ENCODE measurements around the gene IMPDH2.

The IMPDH2 gene

DNA sequence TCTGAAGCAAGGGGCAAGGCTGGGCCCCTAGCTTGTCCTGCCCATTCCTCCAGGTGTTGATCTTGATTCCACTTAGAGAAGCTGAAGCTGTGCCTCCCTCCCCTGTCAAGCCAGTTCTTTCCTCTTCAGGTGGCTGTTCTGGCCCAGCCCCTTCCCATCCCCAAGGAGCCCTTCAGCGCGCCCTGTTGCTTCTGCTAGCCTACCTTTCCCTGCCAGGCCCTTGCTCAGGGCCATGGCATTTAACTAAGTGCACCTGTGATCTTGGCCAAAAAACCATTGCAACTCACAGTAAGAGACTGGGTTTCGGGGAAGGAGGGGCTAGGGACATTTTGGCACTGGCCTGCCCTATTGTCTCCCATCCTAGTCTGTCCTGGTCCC, 23.9 kb downstream of the IMPDH2 start:
- no peak for DNase-seq

DNA sequence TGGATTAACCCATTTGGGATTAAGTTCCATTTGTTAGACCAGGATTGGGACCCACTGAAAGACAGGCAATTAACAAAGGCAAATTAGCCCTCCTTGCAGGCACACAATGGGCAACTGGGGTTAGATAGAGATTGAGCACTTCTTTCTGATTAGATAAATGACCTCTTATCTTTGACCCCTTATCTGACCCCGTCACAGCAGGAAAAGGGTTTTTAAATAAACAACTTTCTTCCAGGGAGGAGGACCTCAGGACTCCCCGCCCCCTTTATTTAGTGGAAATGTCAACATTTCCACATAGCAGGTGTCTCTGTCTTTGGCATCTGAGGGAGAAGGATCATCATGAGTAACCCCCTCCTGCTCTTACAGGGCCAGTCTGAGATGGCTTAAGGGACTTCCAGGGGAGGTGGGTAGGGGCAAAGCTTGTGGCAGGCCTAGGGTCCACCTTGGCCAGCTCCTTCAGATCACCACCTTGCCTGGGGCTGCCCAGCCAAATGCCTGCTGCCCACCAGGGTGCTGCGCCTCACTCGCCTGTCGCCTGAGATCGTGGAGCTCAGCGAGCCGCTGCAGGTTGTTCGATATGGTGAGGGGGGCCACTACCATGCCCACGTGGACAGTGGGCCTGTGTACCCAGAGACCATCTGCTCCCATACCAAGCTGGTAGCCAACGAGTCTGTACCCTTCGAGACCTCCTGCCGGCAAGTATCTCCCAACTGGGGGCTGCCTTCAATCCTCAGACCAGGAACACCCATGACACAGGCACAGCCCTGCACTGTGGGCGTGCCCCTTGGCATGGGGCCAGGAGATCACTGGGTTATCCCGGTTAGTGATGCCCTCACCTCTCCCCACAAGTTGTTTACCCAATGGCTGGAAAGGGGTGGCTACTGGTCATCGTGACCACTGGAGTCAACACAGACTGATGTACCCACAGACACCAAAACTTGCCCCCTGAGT, 24.6 kb downstream of the IMPDH2 start:
- no peak for DNase-seq

DNA sequence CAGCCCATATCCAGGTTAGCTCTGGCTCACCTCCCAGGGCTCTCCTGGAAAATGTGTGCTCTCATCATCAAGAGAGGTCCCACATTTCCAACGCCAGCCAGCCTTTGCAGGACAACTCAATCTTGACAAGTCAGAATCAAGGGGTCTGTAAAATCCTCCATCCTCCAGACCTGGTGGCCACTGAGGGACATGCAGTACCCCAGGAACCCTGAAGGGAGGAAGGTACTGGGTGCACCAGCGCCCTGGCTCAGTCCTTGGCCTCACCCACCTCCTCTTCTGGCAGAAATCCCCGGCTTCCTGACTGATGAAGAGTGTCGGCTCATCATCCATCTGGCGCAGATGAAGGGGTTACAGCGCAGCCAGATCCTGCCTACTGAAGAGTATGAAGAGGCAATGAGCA, 28.0 kb downstream of the IMPDH2 start:
- no peak for DNase-seq

DNA sequence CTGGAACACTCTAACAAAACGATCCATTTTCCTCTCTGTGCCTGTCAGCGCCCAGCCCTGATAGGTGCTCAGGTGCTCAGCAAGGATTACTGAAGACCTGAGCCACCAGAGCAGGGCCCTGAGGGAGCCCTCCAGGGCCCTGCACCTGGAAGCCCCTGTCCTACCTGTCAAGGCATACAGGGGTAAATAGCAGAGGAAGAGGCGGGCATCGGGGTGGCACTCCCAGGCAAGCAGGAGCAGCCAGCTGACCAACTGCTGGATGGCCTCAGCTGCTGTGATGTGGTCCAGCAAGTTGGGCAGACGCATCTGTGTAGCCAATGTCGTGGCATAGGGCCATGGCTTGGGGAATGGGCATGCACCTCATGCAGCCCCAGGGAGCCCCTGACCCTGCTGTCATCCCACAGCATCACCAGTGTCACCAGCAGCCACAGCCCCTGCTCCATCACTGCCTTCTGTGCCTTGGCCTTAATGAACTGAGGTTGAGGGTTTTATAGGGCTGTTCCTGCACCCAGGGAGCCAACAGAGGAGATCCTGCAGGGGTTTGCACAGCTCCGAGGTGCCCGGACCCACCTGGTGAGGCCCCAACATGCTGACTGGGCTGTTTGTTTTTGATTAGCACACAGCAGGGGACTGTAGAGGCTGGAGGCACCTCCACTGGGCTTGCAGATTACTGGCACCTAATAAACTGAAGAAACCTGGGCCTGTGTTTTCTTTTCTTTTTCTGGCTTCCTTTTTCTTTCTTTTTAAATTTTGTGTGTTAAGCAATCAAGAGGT, 29.9 kb downstream of the IMPDH2 start:
- no peak for DNase-seq

DNA sequence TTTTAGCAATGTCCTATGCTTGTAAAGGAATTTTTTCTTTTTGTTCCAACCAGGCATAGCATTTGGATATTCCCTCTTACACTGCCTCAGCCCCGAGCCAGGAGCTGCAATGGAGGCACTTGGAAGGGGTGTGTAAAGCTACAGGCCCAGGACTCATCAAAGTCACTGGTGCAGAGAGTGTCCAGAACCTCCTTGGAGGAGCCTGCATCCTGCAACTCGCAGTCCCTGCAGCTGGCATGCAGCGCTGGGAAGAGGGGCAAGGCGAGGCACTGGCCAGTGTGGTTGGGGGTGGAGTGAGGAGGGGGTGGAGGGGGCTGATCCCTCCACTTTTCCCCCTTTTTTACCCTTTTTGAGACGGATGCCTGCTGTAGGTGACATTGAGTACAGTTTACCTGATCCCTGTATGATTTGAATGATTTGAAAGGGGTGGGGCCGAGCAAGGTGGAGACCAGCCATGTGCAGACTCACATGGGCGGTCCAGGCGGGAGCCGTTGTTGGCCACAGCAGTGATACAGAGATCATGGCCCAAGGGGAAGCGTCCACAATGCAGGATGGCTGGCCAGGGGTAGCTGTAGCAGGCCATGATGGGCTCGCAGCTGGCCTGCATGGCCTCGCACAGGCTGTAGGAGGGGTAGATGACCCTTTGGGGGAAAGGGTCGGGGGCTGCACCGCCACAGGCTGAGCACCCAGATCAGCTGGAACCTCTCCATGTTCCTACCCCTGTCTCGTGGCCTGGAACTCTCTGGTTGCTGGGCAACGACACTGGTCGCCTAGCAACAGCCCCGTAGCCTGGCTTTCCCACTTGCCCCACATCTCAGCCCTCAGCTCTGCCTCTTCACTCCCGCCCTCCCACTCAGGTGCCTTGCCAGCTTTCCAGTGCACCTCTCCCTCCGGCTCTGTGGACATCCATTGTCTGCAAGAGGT, 31.2 kb downstream of the IMPDH2 start:
- DNase-seq = no peak

DNA sequence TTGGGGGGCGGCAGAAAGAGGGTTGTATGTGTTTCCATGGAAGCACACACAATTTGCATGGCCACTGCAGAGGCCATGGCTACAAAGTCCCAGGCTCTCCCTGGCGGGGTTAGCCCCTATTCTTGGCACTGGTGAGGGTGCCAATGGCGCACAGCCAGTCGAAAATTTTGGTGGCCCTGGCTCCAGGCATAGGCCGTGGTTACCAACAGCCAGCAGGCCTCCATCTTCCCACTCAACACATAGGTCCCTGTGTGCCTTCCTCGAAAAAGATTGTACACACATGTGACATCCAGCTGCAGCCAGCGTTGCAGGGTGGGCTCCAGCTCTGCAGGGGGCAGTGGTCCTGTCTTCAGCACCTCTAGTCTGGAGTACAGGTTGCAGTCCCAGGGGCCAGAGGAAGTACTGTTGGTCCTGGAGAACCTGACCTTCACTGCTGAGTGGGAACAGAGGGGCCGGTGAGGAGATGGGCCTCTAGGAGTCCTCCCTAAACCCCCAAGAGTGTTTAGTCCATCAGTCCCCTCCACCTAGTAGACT, 32.0 kb downstream of the IMPDH2 start:
- DNase-seq = no peak

DNA sequence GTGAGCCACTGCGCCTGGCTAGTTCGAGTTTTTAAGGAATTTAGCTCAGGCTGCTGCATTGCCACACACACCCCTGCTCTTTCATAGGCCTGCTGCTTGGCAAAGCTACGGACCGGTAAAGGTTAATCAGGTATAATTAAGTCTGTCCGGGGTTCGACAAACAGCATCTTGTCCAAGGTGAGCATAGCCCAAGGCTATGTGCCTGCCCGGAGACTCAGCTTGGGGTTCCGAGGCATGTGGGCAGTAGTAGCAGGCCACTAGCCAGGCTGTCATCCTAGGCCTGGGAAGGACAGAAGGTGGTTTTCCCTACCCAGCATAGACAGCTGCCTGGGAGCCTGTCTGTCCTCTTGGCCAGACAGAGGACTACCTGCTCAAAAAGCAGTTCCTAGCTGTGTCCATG, 32.6 kb downstream of the IMPDH2 start:
- no peak for DNase-seq

DNA sequence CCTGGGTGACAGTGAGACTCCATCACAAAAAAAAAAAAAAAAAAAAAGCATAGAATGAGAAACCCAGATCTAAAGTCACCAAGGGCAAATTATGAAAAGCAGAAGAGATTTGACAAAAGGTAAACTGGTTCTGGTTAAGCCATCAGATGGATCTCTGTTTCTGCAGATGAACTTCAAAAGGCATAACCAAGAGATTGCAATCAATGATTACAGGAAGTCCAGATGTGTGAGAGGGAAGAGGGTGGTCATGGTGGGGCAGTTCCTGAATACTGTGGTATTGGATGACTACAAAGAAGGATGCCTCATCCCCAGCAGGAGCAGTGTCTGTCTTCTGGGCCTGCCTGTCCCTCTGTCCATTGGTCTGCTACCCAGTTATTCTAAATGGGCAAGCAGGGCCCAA, 35.4 kb downstream of the IMPDH2 start:
- DNase-seq = no peak

GRCh38 chr3:48991851-48992545, 37.2 kb downstream of the IMPDH2 start:
- DNase-seq = no peak

DNA sequence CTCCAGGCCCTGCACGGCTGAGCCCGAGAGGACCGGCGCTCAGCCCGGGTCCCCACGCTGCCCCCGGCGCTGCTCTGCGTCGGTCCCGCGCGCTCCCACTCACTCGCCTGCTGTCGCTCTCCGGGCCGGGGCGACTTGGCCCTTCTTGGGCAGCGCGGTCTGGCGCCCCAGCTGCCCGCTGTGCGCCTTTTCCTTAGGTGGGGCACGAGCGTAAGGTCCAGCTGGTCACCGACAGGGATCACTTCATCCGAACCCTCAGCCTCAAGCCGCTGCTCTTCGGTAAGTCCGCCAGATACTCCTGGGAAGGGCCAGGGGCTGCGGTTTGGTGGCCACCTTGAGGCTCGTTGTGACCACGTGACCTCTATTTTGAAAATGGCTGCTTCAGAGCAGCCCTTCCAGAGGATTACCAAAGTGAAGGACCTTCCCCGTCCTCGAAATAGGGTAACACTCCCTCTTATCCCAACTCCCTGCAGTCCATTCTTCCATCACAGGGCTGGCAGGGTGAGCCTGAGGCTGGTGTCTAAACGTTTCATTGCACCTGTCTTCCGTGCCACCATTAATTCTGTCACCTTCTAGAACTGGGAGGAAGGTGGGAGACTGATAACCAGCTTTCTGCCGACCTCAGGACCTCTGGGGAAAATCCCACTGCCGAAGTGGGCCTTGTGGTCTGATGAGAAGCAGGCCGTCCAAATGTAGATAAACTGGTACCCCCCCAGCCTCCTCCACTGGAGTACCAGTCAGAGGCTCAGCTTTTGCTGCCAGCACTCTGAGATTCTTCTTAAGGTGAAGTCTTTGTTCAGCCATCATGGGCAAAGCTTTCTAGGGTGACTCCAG, 38.3 kb downstream of the IMPDH2 start:
- no peak for DNase-seq

- DNase-seq = peak; percentile 95
Observed at GRCh38 chr3:48989796-48990635, 39.2 kb downstream of the IMPDH2 start, which contains the start of gene P4HTM. Gene P4HTM (plus strand): TSS chr3:48990241. CDS start chr3:48990257, 16 bp downstream.

GRCh38 chr3:48989126-48989795, 39.9 kb downstream of the IMPDH2 start:
- DNase-seq = no peak

GRCh38 chr3:48985831-48986376, 43.3 kb downstream of the IMPDH2 start:
- DNase-seq = no peak

- DNase-seq = no peak
Observed at GRCh38 chr3:48984663-48985062, 44.5 kb downstream of the IMPDH2 start.

GRCh38 chr3:48983096-48983495, 46.1 kb downstream of the IMPDH2 start:
- DNase-seq = no peak

GRCh38 chr3:48982686-48983085, 46.5 kb downstream of the IMPDH2 start:
- no peak for DNase-seq

GRCh38 chr3:48982016-48982415, 47.2 kb downstream of the IMPDH2 start:
- no peak for DNase-seq

DNA sequence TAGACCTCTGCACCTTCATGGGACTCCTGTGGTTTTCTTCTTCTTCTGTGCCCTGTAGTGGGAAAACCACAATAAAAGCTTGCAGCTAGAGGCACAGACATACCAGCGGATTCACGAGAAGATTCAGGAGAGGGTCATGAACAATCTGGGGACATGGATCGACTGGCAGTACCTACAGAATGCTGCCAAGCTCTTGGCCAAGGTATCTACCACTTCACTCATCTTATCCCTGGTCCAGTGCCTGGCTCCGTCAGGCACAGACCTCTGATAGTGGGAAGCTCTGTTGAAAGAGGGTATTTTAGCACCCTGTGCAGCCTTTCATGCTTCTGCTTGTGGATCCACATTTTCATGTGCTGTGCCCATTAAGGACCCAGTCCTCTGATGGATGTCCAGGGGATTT, 48.9 kb downstream of the IMPDH2 start:
- no peak for DNase-seq

DNA sequence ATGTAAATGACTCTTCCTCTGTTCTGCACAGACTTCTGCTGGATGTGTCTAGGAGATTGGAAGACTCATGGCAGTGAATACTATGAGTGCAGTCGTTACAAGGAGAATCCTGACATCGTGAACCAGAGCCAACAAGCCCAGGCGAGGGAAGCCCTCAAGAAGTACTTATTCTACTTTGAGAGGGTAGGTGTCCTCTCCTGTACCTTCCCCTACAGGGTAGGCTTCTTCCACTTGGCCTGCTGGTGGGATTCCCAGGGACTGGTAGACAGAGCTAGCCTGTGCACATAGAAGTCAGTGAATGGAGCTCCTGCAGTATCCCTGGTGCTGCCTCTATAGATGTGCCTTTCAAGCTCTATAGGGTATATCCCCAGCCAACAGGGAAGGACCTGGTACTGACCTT, 49.7 kb downstream of the IMPDH2 start:
- DNase-seq = no peak

Measured in fibroblast of upper back skin (primary cell).